GM21390 (cell line): ENCODE data around the gene DCTD.
"Not testable (repeated sequence)": the region's sequence is repeated elsewhere in the genome, so short reads cannot be mapped to it uniquely, and the experiment has no call there.

Experiments used
- ATAC-seq: cut with Tn5 transposase; IDR thresholded peaks from one replicate; pipeline ENCODE4 v1.9.1; 2021; ENCODE audit not compliant: unreplicated experiment

Gene DCTD

GRCh38 chr4:182921608-182922007, 4.4 kb upstream of the DCTD start:
- ATAC-seq = no peak

- no peak for ATAC-seq
These were observed 3.5 kb upstream of the DCTD start for GRCh38 chr4:182920676-182921075.

- ATAC-seq = peak; percentile 28
These were observed 1.7 kb upstream of the DCTD start for GRCh38 chr4:182918791-182919302.

- peak; percentile 19 for ATAC-seq
These were observed 940 bp upstream of the DCTD start for GRCh38 chr4:182918044-182918607.

- ATAC-seq = peak; percentile 24
These were observed 554 bp downstream of the DCTD start for GRCh38 chr4:182916483-182917181.

GRCh38 chr4:182914357-182914756, 2.8 kb downstream of the DCTD start:
- no peak for ATAC-seq

- ATAC-seq = no peak
These were observed 3.6 kb downstream of the DCTD start for GRCh38 chr4:182913621-182914020.

GRCh38 chr4:182913036-182913435, 4.2 kb downstream of the DCTD start:
- ATAC-seq = no peak

GRCh38 chr4:182908124-182908523, 9.1 kb downstream of the DCTD start:
- ATAC-seq = no peak

GRCh38 chr4:182907396-182907795, 9.8 kb downstream of the DCTD start:
- ATAC-seq = no peak

- ATAC-seq = no peak
These were observed 10.4 kb downstream of the DCTD start for GRCh38 chr4:182906786-182907185.

GRCh38 chr4:182905038-182905437, 12.1 kb downstream of the DCTD start:
- ATAC-seq = no peak

- ATAC-seq = no peak
These were observed 12.9 kb downstream of the DCTD start for GRCh38 chr4:182904211-182904761.

GRCh38 chr4:182903013-182903412, 14.2 kb downstream of the DCTD start:
- ATAC-seq = no peak

GRCh38 chr4:182901337-182901736, 15.8 kb downstream of the DCTD start:
- ATAC-seq = no peak

- ATAC-seq = not testable (repeated sequence)
These were observed 17.2 kb downstream of the DCTD start for GRCh38 chr4:182900021-182900420.

GRCh38 chr4:182898479-182898799, 18.7 kb downstream of the DCTD start:
- no peak for ATAC-seq

GRCh38 chr4:182897601-182898478, 19.3 kb downstream of the DCTD start:
- no peak for ATAC-seq

- no peak for ATAC-seq
These were observed 20.8 kb downstream of the DCTD start for GRCh38 chr4:182896421-182896820.

- ATAC-seq = no peak
These were observed 21.3 kb downstream of the DCTD start for GRCh38 chr4:182895791-182896292.

GRCh38 chr4:182894681-182895275, 22.4 kb downstream of the DCTD start:
- ATAC-seq = no peak
